HCT116 (cell line): Measurements from ENCODE around the gene RCOR3.

ENCODE experiments used
- CEBPB ChIP-seq: IDR thresholded peaks from 2 replicates; pipeline ENCODE4 v1.6.1; 2012; ENCODE audit warnings: low read depth
- CTCF ChIP-seq, 3 experiments: fragments of 200-600 bp in 1 of 3; sonication (generic) in 1 of 3; IDR thresholded peaks in 2 of 3; conservative IDR thresholded peaks in 1 of 3; 2 replicates each; pipeline ENCODE4 v1.5.1; 2012 to 2017; ENCODE audit warnings: low read depth in 2 of 3, low read length in 2 of 3, antibody characterized with exemption in 1 of 3, borderline replicate concordance in 1 of 3, control low read depth in 1 of 3, mild to moderate bottlenecking in 1 of 3, mixed read lengths in 1 of 3, mixed run types in 1 of 3, moderate library complexity in 1 of 3; ENCODE audit not compliant: insufficient read depth in 1 of 3
- EGR1 ChIP-seq: IDR thresholded peaks from 2 replicates; pipeline ENCODE4 v1.6.1; 2012; ENCODE audit warnings: low read depth
- EZH2 ChIP-seq: fragments of 200-600 bp; sonication (generic); IDR thresholded peaks from 2 replicates; pipeline ENCODE4 v1.6.1; 2017; ENCODE audit warnings: antibody characterized with exemption, mixed run types
- EZH2phosphoT487 ChIP-seq: fragments of 200-600 bp; IDR thresholded peaks from 2 replicates; pipeline ENCODE4 v1.6.1; 2018; ENCODE audit warnings: antibody characterized with exemption, borderline replicate concordance
- JUND ChIP-seq: IDR thresholded peaks from 2 replicates; pipeline ENCODE4 v1.6.1; 2012
- POLR2A ChIP-seq: IDR thresholded peaks from 2 replicates; pipeline ENCODE4 v1.7.0; 2011; ENCODE audit warnings: borderline replicate concordance; ENCODE audit not compliant: insufficient read depth, insufficient read length; ENCODE audit errors: extremely low read depth
- REST ChIP-seq: IDR thresholded peaks from 2 replicates; pipeline ENCODE4 v1.6.1; 2012; ENCODE audit warnings: low read depth
- SIN3A ChIP-seq: IDR thresholded peaks from 2 replicates; pipeline ENCODE4 v1.6.1; 2012; ENCODE audit warnings: low read depth
- SRF ChIP-seq: IDR thresholded peaks from 2 replicates; pipeline ENCODE4 v1.6.1; 2012; ENCODE audit warnings: low read depth
- YY1 ChIP-seq: IDR thresholded peaks from 2 replicates; pipeline ENCODE4 v1.6.1; 2011; ENCODE audit warnings: low read length, low read depth, moderate library complexity, mild to moderate bottlenecking; ENCODE audit not compliant: insufficient replicate concordance; ENCODE audit errors: extremely low read depth
- ZBTB33 ChIP-seq: IDR thresholded peaks from 2 replicates; pipeline ENCODE4 v1.6.1; 2011; ENCODE audit warnings: mild to moderate bottlenecking, low read length, moderate library complexity; ENCODE audit not compliant: insufficient replicate concordance; ENCODE audit errors: extremely low read depth

GRCh38 chr1:211356723-211357407, 97.7 kb downstream of the RCOR3 start:
- no peak for TF ChIP-seq REST
- no peak for TF ChIP-seq CTCF (IDR thresholded peaks at IDR 0.05 in 2 of 3, conservative IDR thresholded peaks at IDR 0.05 in 1 of 3; ENCODE audit: borderline replicate concordance in 1 of 3, insufficient read depth in 1 of 3, low read depth in 2 of 3, low read length in 2 of 3)
- no peak for TF ChIP-seq YY1
- no peak for TF ChIP-seq CEBPB
- no peak for TF ChIP-seq EZH2
- TF ChIP-seq POLR2A, result no peak
- no peak for TF ChIP-seq EGR1
- TF ChIP-seq JUND, result no peak
- no peak for TF ChIP-seq SIN3A
- TF ChIP-seq SRF, result no peak
- no peak for TF ChIP-seq ZBTB33
- no peak for TF ChIP-seq EZH2phosphoT487
